ENCODE results near the gene DDIT4. TPM values are rescaled to one million over a fixed set of nuclear protein-coding genes. Genes with fewer than 3 reads are reported as not detected.

DDIT4 gene
- total and polyA plus RNA-seq, 2 donors: 134 to 628 TPM

- peak in 1 of 9 donors; percentile 52 for DNase-seq (ENCODE audit: low read depth in 6 of 9, low spot score in 9 of 9)
- 79% methylated on average over 7 of the region's 7 CpGs for WGBS
- Histone ChIP-seq H3K36me3 (ENCODE audit: control insufficient read depth in 2 of 2, insufficient read depth in 2 of 2, low read length in 1 of 2) (no peaks in the 10 kb centered on the region), H3K4me1 (ENCODE audit: control insufficient read depth in 2 of 2, insufficient read depth in 2 of 2, low read length in 2 of 2) (peaks cover 44 to 64% of the 10 kb centered on the region in 2 donors), H3K27ac (ENCODE audit: low read depth in 1 of 2, low read length in 1 of 2) (no peak overlapping the region), H3K9me3 (ENCODE audit: control insufficient read depth in 2 of 2, insufficient read depth in 1 of 2, low read length in 1 of 2) (peaks cover 0 to 5% of the 10 kb centered on the region in 2 donors), H3K27me3 (ENCODE audit: control insufficient read depth in 2 of 2, insufficient read depth in 1 of 2, low read length in 1 of 2) (no peaks in the 10 kb centered on the region), H3K4me3 (ENCODE audit: low read length in 2 of 2) (no peak overlapping the region)
Measured at GRCh38 chr10:72308320-72308987, 34.7 kb downstream of the DDIT4 start.

DNA sequence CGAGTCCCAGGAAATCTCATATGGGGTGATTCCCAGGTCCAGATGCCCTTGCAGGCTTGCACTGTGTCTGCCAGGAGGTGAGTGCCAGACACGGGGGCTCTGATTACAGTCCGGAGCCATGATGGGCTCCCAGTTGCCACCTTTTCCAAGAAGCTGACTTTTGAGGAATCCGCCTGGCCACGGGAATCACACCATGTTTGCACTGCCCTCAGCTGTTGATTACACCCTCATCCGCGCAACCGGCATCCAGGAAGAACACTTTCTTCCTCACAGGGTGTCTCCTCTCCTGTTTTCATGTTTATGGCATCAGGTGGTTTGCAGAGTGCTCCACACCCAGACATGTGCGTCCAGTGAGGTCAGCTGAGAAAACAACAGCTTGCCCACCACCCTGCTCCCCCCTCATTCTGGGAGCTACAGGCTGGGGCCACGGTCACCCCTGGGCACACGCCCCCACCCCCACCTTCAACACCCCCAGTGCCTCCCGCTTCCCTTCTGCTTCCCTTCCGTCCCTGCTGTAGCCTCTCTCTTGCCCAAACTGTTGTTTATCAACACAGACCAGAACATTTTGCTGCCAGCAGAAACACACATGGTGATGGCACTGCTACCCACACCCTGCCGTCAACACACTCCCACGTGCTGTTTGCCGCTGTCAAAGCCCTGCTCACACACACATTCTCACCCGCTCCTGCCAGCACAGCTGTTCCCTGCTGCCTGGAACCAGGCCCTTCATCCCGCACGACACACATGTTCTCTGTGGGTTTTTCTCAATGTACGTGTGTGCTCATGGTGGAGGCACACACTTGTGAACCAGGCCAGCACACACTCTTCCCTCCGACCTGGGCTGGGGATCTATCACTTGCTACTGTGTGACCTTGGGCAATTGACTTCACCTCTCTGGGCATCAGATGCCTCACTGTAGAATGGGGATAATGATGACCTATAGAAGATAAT lies 35.8 kb downstream of the DDIT4 start:
- H3K9me3 ChIP-seq (ENCODE audit: control insufficient read depth in 2 of 2, insufficient read depth in 1 of 2, low read length in 1 of 2): peaks cover 0 to 5% of the 10 kb centered on the region in 2 donors
- H3K36me3 ChIP-seq (ENCODE audit: control insufficient read depth in 2 of 2, insufficient read depth in 2 of 2, low read length in 1 of 2): no peaks in the 10 kb centered on the region
- H3K4me1 ChIP-seq (ENCODE audit: control insufficient read depth in 2 of 2, insufficient read depth in 2 of 2, low read length in 2 of 2): peaks cover 40 to 57% of the 10 kb centered on the region in 2 donors
- no peak overlapping the region for H3K4me3 ChIP-seq (ENCODE audit: low read length in 2 of 2)
- peak overlapping the region; percentile 27 to 31 for H3K27ac ChIP-seq (ENCODE audit: low read depth in 1 of 2, low read length in 1 of 2)
- no peaks in the 10 kb centered on the region for H3K27me3 ChIP-seq (ENCODE audit: control insufficient read depth in 2 of 2, insufficient read depth in 1 of 2, low read length in 1 of 2)
- peak in 4 of 9 donors; percentile 52 to 85 (median 69) for DNase-seq (ENCODE audit: low read depth in 6 of 9, low spot score in 9 of 9)
- 64% methylated on average over 21 of the region's 21 CpGs for WGBS

DNA sequence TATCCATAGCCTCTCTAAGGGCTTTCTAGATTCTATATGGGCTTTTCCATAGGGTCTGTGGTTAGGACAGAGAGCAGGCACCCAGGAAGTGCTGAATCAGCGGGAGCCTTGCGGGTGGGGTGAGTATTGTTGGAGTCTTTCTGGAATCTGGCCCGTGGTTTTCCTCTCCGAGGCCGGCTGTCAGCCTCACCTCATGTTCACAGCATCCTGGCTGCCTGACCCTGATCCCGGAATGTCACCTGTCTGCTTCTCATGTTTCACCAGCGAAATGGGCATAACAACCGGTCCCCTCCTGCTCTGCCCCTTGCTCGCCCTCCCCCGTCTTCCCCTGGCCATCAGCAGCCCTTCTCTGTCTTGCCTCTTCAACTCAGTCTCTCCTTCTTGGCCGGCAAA lies 36.5 kb downstream of the DDIT4 start:
- peaks cover 0 to 5% of the 10 kb centered on the region in 2 donors for H3K9me3 ChIP-seq (ENCODE audit: control insufficient read depth in 2 of 2, insufficient read depth in 1 of 2, low read length in 1 of 2)
- 84% methylated on average over 11 of the region's 11 CpGs for WGBS
- H3K4me3 ChIP-seq (ENCODE audit: low read length in 2 of 2): no peak overlapping the region
- H3K27me3 ChIP-seq (ENCODE audit: control insufficient read depth in 2 of 2, insufficient read depth in 1 of 2, low read length in 1 of 2): no peaks in the 10 kb centered on the region
- no peak for DNase-seq (ENCODE audit: low read depth in 6 of 9, low spot score in 9 of 9)
- H3K4me1 ChIP-seq (ENCODE audit: control insufficient read depth in 2 of 2, insufficient read depth in 2 of 2, low read length in 2 of 2): peaks cover 39 to 56% of the 10 kb centered on the region in 2 donors
- no peaks in the 10 kb centered on the region for H3K36me3 ChIP-seq (ENCODE audit: control insufficient read depth in 2 of 2, insufficient read depth in 2 of 2, low read length in 1 of 2)
- peak overlapping the region; percentile 27 to 31 for H3K27ac ChIP-seq (ENCODE audit: low read depth in 1 of 2, low read length in 1 of 2)

DNA sequence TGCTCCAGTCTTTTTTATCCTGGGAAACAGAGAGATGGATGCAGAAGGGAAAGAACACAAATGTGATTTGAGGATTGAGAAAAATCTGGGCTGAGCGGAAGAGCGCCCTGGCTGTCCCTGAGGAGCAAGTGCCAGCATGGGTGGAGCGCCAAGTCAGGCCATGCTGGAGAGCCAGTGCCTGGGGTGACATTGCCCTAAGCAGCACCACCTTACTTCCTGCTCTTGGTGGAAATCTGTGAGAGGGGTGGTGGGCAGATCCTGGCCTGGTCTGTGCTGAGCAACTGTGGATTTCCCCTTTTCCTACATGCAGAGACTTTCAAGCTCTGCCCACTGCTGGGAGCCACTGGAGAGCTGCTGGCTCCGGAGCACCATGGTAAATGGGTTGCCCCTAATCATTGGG lies 36.9 kb downstream of the DDIT4 start:
- no peak overlapping the region for H3K4me3 ChIP-seq (ENCODE audit: low read length in 2 of 2)
- H3K36me3 ChIP-seq (ENCODE audit: control insufficient read depth in 2 of 2, insufficient read depth in 2 of 2, low read length in 1 of 2): no peaks in the 10 kb centered on the region
- WGBS: 99% methylated on average over 4 of the region's 4 CpGs
- no peak overlapping the region for H3K27ac ChIP-seq (ENCODE audit: low read depth in 1 of 2, low read length in 1 of 2)
- peaks cover 39 to 56% of the 10 kb centered on the region in 2 donors for H3K4me1 ChIP-seq (ENCODE audit: control insufficient read depth in 2 of 2, insufficient read depth in 2 of 2, low read length in 2 of 2)
- H3K9me3 ChIP-seq (ENCODE audit: control insufficient read depth in 2 of 2, insufficient read depth in 1 of 2, low read length in 1 of 2): peaks cover 0 to 5% of the 10 kb centered on the region in 2 donors
- H3K27me3 ChIP-seq (ENCODE audit: control insufficient read depth in 2 of 2, insufficient read depth in 1 of 2, low read length in 1 of 2): no peaks in the 10 kb centered on the region
- peak in 1 of 9 donors; percentile 18 for DNase-seq (ENCODE audit: low read depth in 6 of 9, low spot score in 9 of 9)

GRCh38 chr10:72311667-72312066 lies 37.9 kb downstream of the DDIT4 start:
- peak in 1 of 9 donors; percentile 10 for DNase-seq (ENCODE audit: low read depth in 6 of 9, low spot score in 9 of 9)
- H3K27me3 ChIP-seq (ENCODE audit: control insufficient read depth in 2 of 2, insufficient read depth in 1 of 2, low read length in 1 of 2): no peaks in the 10 kb centered on the region
- 85% methylated on average over 7 of the region's 7 CpGs for WGBS

DNA sequence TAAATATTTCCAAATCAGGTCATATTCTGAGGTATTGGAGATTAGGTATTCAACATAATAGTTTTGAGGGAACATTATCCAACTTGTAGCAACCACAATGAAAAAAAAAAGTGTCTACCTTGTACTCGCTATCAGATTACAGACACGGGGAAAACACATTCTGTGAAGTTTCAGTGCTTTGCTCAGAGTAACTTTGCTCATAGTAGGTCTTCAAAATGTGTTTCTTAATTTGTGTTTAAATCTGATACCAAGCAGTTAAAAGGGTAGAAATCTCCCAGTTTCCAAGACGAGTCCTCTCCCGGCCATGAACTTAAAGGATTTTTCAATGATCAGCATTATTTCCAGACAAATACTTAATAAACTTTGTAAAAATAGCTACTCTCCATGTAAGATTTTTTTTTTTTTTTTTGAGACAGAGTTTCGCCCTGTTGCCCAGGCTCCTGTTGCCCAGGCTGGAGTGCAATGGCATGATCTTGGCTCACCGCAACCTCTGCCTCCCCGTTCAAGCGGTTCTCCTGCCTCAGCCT lies 39.2 kb downstream of the DDIT4 start:
- DNase-seq (ENCODE audit: low read depth in 6 of 9, low spot score in 9 of 9): no peak
- no peaks in the 10 kb centered on the region for H3K36me3 ChIP-seq (ENCODE audit: control insufficient read depth in 2 of 2, insufficient read depth in 2 of 2, low read length in 1 of 2)
- peaks cover 0 to 5% of the 10 kb centered on the region in 2 donors for H3K9me3 ChIP-seq (ENCODE audit: control insufficient read depth in 2 of 2, insufficient read depth in 1 of 2, low read length in 1 of 2)
- H3K4me3 ChIP-seq (ENCODE audit: low read length in 2 of 2): no peak overlapping the region
- H3K27ac ChIP-seq (ENCODE audit: low read depth in 1 of 2, low read length in 1 of 2): no peak overlapping the region
- no peaks in the 10 kb centered on the region for H3K27me3 ChIP-seq (ENCODE audit: control insufficient read depth in 2 of 2, insufficient read depth in 1 of 2, low read length in 1 of 2)
- peaks cover 50 to 64% of the 10 kb centered on the region in 2 donors for H3K4me1 ChIP-seq (ENCODE audit: control insufficient read depth in 2 of 2, insufficient read depth in 2 of 2, low read length in 2 of 2)
- WGBS: 96% methylated on average over 8 of the region's 8 CpGs

More at GRCh38 chr10:72311667-72312066, 37.9 kb downstream of the DDIT4 start:
- Histone ChIP-seq H3K9me3 (ENCODE audit: control insufficient read depth in 2 of 2, insufficient read depth in 1 of 2, low read length in 1 of 2) (peaks cover 0 to 5% of the 10 kb centered on the region in 2 donors), H3K4me1 (ENCODE audit: control insufficient read depth in 2 of 2, insufficient read depth in 2 of 2, low read length in 2 of 2) (peaks cover 44 to 58% of the 10 kb centered on the region in 2 donors), H3K4me3 (ENCODE audit: low read length in 2 of 2) (no peak overlapping the region), H3K27ac (ENCODE audit: low read depth in 1 of 2, low read length in 1 of 2) (no peak overlapping the region), H3K36me3 (ENCODE audit: control insufficient read depth in 2 of 2, insufficient read depth in 2 of 2, low read length in 1 of 2) (no peaks in the 10 kb centered on the region)

DNA sequence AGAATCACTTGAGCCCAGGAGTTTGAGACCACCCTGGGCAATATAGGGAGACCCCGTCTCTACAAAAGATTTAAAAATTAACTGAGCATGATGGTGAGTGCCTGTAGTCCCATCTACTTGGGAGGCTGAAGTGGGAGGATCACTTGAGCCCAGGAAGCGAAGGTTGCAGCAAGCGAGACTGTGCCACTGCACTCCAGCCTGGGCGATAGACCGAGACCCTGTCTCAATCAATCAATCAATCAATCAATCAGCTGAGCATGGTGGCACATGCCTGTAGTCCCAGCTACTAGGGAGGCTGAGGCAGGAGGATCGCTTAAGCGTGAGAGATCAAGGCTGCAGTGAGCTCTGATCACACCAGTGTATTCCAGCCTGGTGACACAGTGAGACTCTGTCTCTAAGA lies 40.5 kb downstream of the DDIT4 start:
- no peak for DNase-seq (ENCODE audit: low read depth in 6 of 9, low spot score in 9 of 9)
- 98% methylated on average over 7 of the region's 7 CpGs for WGBS
- Histone ChIP-seq H3K36me3 (ENCODE audit: control insufficient read depth in 2 of 2, insufficient read depth in 2 of 2, low read length in 1 of 2) (no peaks in the 10 kb centered on the region), H3K27me3 (ENCODE audit: control insufficient read depth in 2 of 2, insufficient read depth in 1 of 2, low read length in 1 of 2) (no peaks in the 10 kb centered on the region), H3K9me3 (ENCODE audit: control insufficient read depth in 2 of 2, insufficient read depth in 1 of 2, low read length in 1 of 2) (peaks cover 0 to 5% of the 10 kb centered on the region in 2 donors), H3K4me1 (ENCODE audit: control insufficient read depth in 2 of 2, insufficient read depth in 2 of 2, low read length in 2 of 2) (peaks cover 54 to 64% of the 10 kb centered on the region in 2 donors), H3K27ac (ENCODE audit: low read depth in 1 of 2, low read length in 1 of 2) (peak overlapping the region in 1 of 2 donors; percentile 21), H3K4me3 (ENCODE audit: low read length in 2 of 2) (no peak overlapping the region)

DNA sequence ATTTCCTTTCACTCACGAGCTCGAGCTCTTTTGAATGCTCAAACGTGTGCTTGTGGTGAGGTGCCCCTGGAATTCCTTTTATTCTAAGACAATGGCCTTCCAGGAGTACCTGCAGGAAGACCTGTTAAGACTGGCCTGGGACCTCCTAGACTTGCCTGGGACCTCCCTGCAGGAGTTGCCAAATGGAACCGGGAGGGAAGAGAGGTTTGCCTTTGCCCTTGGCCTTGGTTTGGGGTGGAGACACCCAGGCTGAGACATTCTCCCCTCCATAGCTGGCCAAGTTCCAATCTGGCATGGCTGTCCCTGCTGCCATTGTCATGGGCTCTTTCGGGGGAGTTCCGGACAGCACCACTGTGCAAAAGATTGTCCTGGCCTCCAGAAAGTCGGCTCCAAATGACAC lies 41.3 kb downstream of the DDIT4 start:
- no peak overlapping the region for H3K4me3 ChIP-seq (ENCODE audit: low read length in 2 of 2)
- 80% methylated on average over 7 of the region's 7 CpGs for WGBS
- H3K4me1 ChIP-seq (ENCODE audit: control insufficient read depth in 2 of 2, insufficient read depth in 2 of 2, low read length in 2 of 2): peaks cover 53 to 62% of the 10 kb centered on the region in 2 donors
- H3K9me3 ChIP-seq (ENCODE audit: control insufficient read depth in 2 of 2, insufficient read depth in 1 of 2, low read length in 1 of 2): peaks cover 0 to 5% of the 10 kb centered on the region in 2 donors
- no peaks in the 10 kb centered on the region for H3K27me3 ChIP-seq (ENCODE audit: control insufficient read depth in 2 of 2, insufficient read depth in 1 of 2, low read length in 1 of 2)
- peak in 1 of 9 donors; percentile 10 for DNase-seq (ENCODE audit: low read depth in 6 of 9, low spot score in 9 of 9)
- no peaks in the 10 kb centered on the region for H3K36me3 ChIP-seq (ENCODE audit: control insufficient read depth in 2 of 2, insufficient read depth in 2 of 2, low read length in 1 of 2)
- H3K27ac ChIP-seq (ENCODE audit: low read depth in 1 of 2, low read length in 1 of 2): peak overlapping the region in 1 of 2 donors; percentile 11

Measured in thymus (tissue), 11 donors.